Activated T-cell treated with anti-CD3 and anti-CD28 coated beads, Interleukin-2, amount 50 U/mL, for 4 hours (primary cell): ENCODE measurements around the gene CDH18. TPM values are rescaled to one million over a fixed set of nuclear protein-coding genes. Genes with fewer than 3 reads are reported as not detected.
"Not testable (repeated sequence)": the region's sequence is repeated elsewhere in the genome, so short reads cannot be mapped to it uniquely, and the experiment has no call there.

Experiments used
- ATAC-seq, 2 donors: fragments of 200-7000 bp; cut with Tn5 transposase; one replicate each; pipeline ENCODE4 v1.10.0; 2021
- DNase-seq: peaks from one replicate; pipeline ENCODE4 v3.0.0-alpha.2; 2020
- H3K27me3 Mint-ChIP-seq: one replicate; pipeline ENCODE4 v1.8.0; 2021; ENCODE audit warnings: low read depth, mixed read lengths
- H3K36me3 Mint-ChIP-seq: one replicate; pipeline ENCODE4 v1.8.0; 2022; ENCODE audit warnings: mixed read lengths; ENCODE audit not compliant: insufficient read depth
- H3K4me1 Mint-ChIP-seq: one replicate; pipeline ENCODE4 v1.8.0; 2021; ENCODE audit warnings: low read depth, mixed read lengths
- H3K4me3 Mint-ChIP-seq: one replicate; pipeline ENCODE4 v1.8.0; 2021; ENCODE audit warnings: mild to moderate bottlenecking, moderate library complexity, mixed read lengths
- H3K9me3 Mint-ChIP-seq: one replicate; pipeline ENCODE4 v1.8.0; 2021; ENCODE audit warnings: mixed read lengths
- total RNA-seq, 3 donors: library from RNA; stranded (reverse); gene quantifications; one replicate each; pipeline ENCODE4 v1.2.1, GENCODE V29; 2021

The CDH18 gene
- total RNA-seq, 3 donors from 2014 or later = not detected

- Mint-ChIP-seq H3K36me3 (no peaks in the 10 kb centered on the region), H3K27me3 (no peaks in the 10 kb centered on the region), H3K4me1 (no peaks in the 10 kb centered on the region), H3K9me3 (peaks cover 8% of the 10 kb centered on the region), H3K4me3 (no peak overlapping the region)
- DNase-seq (no peak), ATAC-seq (no peak)
Measured at GRCh38 chr5:19859020-19859419, 129.0 kb downstream of the CDH18 start.

GRCh38 chr5:19855931-19856330 lies 132.1 kb downstream of the CDH18 start:
- H3K36me3 Mint-ChIP-seq = no peaks in the 10 kb centered on the region
- ATAC-seq (no peak), DNase-seq (no peak)
- no peak overlapping the region for H3K4me3 Mint-ChIP-seq
- H3K9me3 Mint-ChIP-seq = no peaks in the 10 kb centered on the region
- H3K27me3 Mint-ChIP-seq = no peaks in the 10 kb centered on the region
- H3K4me1 Mint-ChIP-seq = no peaks in the 10 kb centered on the region

- Mint-ChIP-seq H3K36me3 (no peaks in the 10 kb centered on the region), H3K9me3 (no peaks in the 10 kb centered on the region)
- ATAC-seq = no peak
Measured at GRCh38 chr5:19855453-19855852, 132.5 kb downstream of the CDH18 start.

GRCh38 chr5:19855031-19855430 lies 133.0 kb downstream of the CDH18 start:
- Mint-ChIP-seq H3K9me3 (no peaks in the 10 kb centered on the region), H3K4me1 (no peaks in the 10 kb centered on the region), H3K4me3 (no peak overlapping the region), H3K27me3 (no peaks in the 10 kb centered on the region), H3K36me3 (no peaks in the 10 kb centered on the region)
- ATAC-seq (no peak), DNase-seq (no peak)

More at GRCh38 chr5:19855453-19855852, 132.5 kb downstream of the CDH18 start:
- Mint-ChIP-seq H3K27me3 (no peaks in the 10 kb centered on the region), H3K4me1 (no peaks in the 10 kb centered on the region), H3K4me3 (no peak overlapping the region)
- no peak for DNase-seq

- no peak for DNase-seq
- H3K9me3 Mint-ChIP-seq = peaks cover 4% of the 10 kb centered on the region
- no peak overlapping the region for H3K4me3 Mint-ChIP-seq
- no peaks in the 10 kb centered on the region for H3K36me3 Mint-ChIP-seq
- no peaks in the 10 kb centered on the region for H3K27me3 Mint-ChIP-seq
- H3K4me1 Mint-ChIP-seq = no peaks in the 10 kb centered on the region
- ATAC-seq = no peak
Measured at GRCh38 chr5:19853616-19854240, 134.3 kb downstream of the CDH18 start.

- Mint-ChIP-seq H3K4me3 (no peak overlapping the region), H3K9me3 (peaks cover 25% of the 10 kb centered on the region), H3K36me3 (no peaks in the 10 kb centered on the region), H3K27me3 (no peaks in the 10 kb centered on the region), H3K4me1 (no peaks in the 10 kb centered on the region)
- ATAC-seq (no peak), DNase-seq (no peak)
Measured at GRCh38 chr5:19837536-19838174, 150.3 kb downstream of the CDH18 start.

- no peak overlapping the region for H3K4me3 Mint-ChIP-seq
- H3K9me3 Mint-ChIP-seq = peaks cover 33% of the 10 kb centered on the region
- H3K27me3 Mint-ChIP-seq = no peaks in the 10 kb centered on the region
- H3K4me1 Mint-ChIP-seq = no peaks in the 10 kb centered on the region
- no peak for ATAC-seq
- H3K36me3 Mint-ChIP-seq = no peaks in the 10 kb centered on the region
- no peak for DNase-seq
Measured at GRCh38 chr5:19835442-19835841, 152.6 kb downstream of the CDH18 start.

GRCh38 chr5:19812720-19813119 lies 175.3 kb downstream of the CDH18 start:
- DNase-seq, ATAC-seq, H3K27me3 Mint-ChIP-seq, H3K4me3 Mint-ChIP-seq, H3K4me1 Mint-ChIP-seq, H3K36me3 Mint-ChIP-seq: not testable (repeated sequence)
- peaks cover 14% of the 10 kb centered on the region for H3K9me3 Mint-ChIP-seq

GRCh38 chr5:19806756-19807155 lies 181.2 kb downstream of the CDH18 start:
- no peak for DNase-seq
- no peak overlapping the region for H3K4me3 Mint-ChIP-seq
- H3K4me1 Mint-ChIP-seq = no peaks in the 10 kb centered on the region
- ATAC-seq = no peak
- peaks cover 6% of the 10 kb centered on the region for H3K9me3 Mint-ChIP-seq
- no peaks in the 10 kb centered on the region for H3K36me3 Mint-ChIP-seq
- no peaks in the 10 kb centered on the region for H3K27me3 Mint-ChIP-seq

- H3K4me1 Mint-ChIP-seq = no peaks in the 10 kb centered on the region
- no peak overlapping the region for H3K4me3 Mint-ChIP-seq
Measured at GRCh38 chr5:19802686-19803085, 185.3 kb downstream of the CDH18 start.

GRCh38 chr5:19795218-19795617 lies 192.8 kb downstream of the CDH18 start:
- DNase-seq (no peak), ATAC-seq (no peak)
- no peak overlapping the region for H3K4me3 Mint-ChIP-seq
- H3K27me3 Mint-ChIP-seq = no peaks in the 10 kb centered on the region
- no peaks in the 10 kb centered on the region for H3K36me3 Mint-ChIP-seq
- H3K9me3 Mint-ChIP-seq = peaks cover 11% of the 10 kb centered on the region
- H3K4me1 Mint-ChIP-seq = no peaks in the 10 kb centered on the region

More at GRCh38 chr5:19802686-19803085, 185.3 kb downstream of the CDH18 start:
- Mint-ChIP-seq H3K9me3 (peaks cover 3% of the 10 kb centered on the region), H3K36me3 (no peaks in the 10 kb centered on the region), H3K27me3 (no peaks in the 10 kb centered on the region)
- ATAC-seq = no peak
- no peak for DNase-seq

GRCh38 chr5:19790829-19791466 lies 197.1 kb downstream of the CDH18 start:
- Mint-ChIP-seq H3K4me3 (no peak overlapping the region), H3K4me1 (no peaks in the 10 kb centered on the region), H3K9me3 (peaks cover 11% of the 10 kb centered on the region), H3K36me3 (no peaks in the 10 kb centered on the region), H3K27me3 (no peaks in the 10 kb centered on the region)
- ATAC-seq = no peak
- DNase-seq = no peak

- Mint-ChIP-seq H3K27me3 (no peaks in the 10 kb centered on the region), H3K4me3 (no peak overlapping the region), H3K36me3 (no peaks in the 10 kb centered on the region), H3K9me3 (peaks cover 20% of the 10 kb centered on the region), H3K4me1 (no peaks in the 10 kb centered on the region)
- DNase-seq (no peak), ATAC-seq (no peak)
Measured at GRCh38 chr5:19782566-19782965, 205.4 kb downstream of the CDH18 start.

- DNase-seq (no peak), ATAC-seq (no peak)
- H3K27me3 Mint-ChIP-seq = no peaks in the 10 kb centered on the region
- H3K4me3 Mint-ChIP-seq = no peak overlapping the region
- no peaks in the 10 kb centered on the region for H3K4me1 Mint-ChIP-seq
- H3K9me3 Mint-ChIP-seq = peaks cover 17% of the 10 kb centered on the region
- H3K36me3 Mint-ChIP-seq = no peaks in the 10 kb centered on the region
Measured at GRCh38 chr5:19777363-19777762, 210.6 kb downstream of the CDH18 start.

- not testable (repeated sequence) for H3K4me1 Mint-ChIP-seq, H3K27me3 Mint-ChIP-seq, DNase-seq, ATAC-seq, H3K36me3 Mint-ChIP-seq, H3K4me3 Mint-ChIP-seq
- H3K9me3 Mint-ChIP-seq = peaks cover 12% of the 10 kb centered on the region
Measured at GRCh38 chr5:19776886-19777285, 211.1 kb downstream of the CDH18 start.
